COLO829 (cell line): ENCODE measurements around the gene PTRH1.
A peak's percentile ranks its signal among the peaks of the same experiment; 100 is the strongest.
"Not testable (repeated sequence)": the region's sequence is repeated elsewhere in the genome, so short reads cannot be mapped to it uniquely, and the experiment has no call there.

ENCODE experiments used
- DNase-seq: peaks from one replicate; pipeline ENCODE4 v3.0.0; 2012; ENCODE audit warnings: low spot score

PTRH1 gene, protein sequence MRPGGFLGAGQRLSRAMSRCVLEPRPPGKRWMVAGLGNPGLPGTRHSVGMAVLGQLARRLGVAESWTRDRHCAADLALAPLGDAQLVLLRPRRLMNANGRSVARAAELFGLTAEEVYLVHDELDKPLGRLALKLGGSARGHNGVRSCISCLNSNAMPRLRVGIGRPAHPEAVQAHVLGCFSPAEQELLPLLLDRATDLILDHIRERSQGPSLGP

DNA sequence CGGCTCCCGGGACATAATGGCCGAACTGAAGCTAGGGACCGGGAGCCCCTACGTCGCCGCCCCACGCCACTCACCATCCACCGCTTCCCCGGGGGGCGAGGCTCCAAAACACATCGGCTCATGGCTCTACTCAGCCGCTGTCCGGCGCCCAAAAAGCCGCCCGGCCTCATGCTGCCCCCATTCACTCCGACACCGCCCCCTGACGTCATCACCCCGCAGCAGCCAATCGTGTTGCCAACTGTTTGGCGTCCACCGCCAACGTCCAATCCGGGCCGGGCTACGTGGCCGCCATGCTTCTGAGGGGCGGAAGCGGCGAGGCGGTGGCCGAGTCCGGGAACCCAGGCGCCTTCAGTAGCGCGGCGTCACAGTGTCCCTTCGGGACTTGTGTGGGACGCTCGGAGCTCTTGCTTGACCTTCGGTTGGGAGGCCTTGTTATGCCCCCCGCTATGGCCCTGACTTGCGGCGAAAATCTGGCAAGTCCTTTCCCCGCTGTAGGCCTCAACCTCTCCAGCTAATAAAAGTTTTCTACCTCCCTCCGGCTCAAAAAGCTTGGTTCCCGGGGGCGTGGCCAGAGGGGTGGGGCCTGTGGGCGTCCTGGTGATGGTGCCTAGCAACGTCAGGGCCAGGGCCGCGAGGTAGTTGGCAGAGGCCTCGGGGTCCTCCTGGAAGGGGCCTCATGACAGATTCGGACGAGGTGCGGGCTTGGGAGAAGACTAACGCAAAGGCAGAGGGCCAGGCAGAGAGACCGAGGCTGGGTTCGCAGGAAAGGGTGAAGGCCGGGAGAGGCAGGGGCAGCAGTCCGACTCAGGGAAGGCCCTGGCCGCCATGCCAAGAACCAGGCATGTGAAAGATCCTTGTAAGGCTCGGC lies at the start of gene PTRH1, which contains the start of gene TTC16:
Gene PTRH1, minus strand, starts transcription at position 194 of the 868 bp plus-strand sequence. Its CDS starts 24 bp downstream, at position 170.
Gene TTC16, plus strand, starts transcription at position 610 of the 868 bp plus-strand sequence. Its CDS starts 67 bp downstream, at position 677.
- DNase-seq, result peak; percentile 99

GRCh38 chr9:127763918-127764384 lies 48.5 kb upstream of the PTRH1 start:
- peak; percentile 60 for DNase-seq

DNA sequence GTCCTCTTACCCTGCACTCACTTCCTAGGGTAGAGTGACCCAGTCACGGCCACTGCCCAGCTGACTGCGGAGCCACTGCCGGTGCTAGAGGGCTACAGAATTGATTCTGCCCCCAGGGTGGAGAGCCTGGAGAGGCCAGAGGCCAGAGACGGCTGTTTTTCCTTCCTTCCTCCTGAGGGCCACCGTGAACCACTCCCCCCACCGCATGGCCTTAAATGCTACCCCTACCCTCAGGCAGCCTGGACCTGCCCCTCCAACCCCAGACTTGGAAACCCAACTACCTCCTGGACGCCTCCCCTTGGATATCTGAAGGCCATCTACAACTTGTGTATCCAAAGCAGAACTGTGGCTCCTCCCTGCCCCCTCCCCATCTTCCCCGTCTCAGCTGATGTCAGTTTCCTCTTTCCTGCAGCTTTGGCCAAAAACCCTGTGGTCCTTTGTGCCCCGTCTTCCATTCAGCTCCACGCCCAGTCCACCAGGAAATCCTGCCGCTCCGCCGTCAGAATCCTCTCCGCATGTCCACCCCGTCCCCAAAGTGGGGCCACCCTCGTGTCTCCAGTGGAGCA lies 46.7 kb upstream of the PTRH1 start:
- no peak for DNase-seq

DNA sequence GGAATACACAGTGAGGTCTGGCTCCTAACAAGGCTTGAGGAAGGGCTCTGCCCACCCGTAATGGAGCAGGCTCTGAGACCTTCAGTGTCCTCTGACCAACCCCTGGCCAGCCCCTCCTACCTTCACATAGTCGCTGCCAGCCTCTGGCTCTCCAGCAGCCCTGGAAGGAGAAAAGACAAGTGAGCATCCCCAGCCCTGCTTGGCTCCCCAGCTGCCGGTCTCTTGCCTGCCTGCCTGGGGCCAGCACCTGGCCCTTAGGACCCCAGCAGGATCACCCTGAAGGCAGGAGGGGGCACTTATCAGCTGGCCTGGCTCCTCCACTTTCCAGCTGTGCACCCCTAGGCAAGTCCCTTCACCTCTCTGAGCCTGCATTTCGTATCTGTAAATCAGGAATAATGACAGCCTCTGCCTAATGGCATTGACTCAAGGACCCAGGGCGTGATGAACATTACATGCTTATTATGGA lies 46.1 kb upstream of the PTRH1 start:
- no peak for DNase-seq

GRCh38 chr9:127761061-127761460 lies 45.6 kb upstream of the PTRH1 start:
- no peak for DNase-seq

GRCh38 chr9:127758843-127759242 lies 43.4 kb upstream of the PTRH1 start:
- DNase-seq, result no peak

- not testable (repeated sequence) for DNase-seq
Observed at GRCh38 chr9:127756776-127757175, 41.3 kb upstream of the PTRH1 start.

DNA sequence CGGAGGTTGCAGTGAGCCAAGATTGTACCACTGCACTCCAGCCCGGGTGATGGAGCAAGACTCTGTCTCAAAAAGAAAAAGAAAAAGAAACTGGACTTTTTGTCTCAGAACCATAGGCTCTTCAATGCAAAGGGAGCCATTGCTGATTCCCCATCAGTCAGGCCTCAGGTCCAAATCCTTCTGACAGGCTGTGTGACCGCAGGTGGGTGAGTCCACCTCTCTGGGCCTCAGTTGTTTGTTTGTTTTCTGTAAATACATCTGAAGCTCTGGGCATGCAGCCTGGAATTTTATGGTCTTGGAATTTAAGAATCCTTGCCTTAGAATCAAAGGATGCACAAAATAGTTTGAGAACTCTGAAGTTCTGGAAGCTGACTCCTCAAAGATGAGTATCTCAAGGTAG lies 40.8 kb upstream of the PTRH1 start:
- no peak for DNase-seq

DNA sequence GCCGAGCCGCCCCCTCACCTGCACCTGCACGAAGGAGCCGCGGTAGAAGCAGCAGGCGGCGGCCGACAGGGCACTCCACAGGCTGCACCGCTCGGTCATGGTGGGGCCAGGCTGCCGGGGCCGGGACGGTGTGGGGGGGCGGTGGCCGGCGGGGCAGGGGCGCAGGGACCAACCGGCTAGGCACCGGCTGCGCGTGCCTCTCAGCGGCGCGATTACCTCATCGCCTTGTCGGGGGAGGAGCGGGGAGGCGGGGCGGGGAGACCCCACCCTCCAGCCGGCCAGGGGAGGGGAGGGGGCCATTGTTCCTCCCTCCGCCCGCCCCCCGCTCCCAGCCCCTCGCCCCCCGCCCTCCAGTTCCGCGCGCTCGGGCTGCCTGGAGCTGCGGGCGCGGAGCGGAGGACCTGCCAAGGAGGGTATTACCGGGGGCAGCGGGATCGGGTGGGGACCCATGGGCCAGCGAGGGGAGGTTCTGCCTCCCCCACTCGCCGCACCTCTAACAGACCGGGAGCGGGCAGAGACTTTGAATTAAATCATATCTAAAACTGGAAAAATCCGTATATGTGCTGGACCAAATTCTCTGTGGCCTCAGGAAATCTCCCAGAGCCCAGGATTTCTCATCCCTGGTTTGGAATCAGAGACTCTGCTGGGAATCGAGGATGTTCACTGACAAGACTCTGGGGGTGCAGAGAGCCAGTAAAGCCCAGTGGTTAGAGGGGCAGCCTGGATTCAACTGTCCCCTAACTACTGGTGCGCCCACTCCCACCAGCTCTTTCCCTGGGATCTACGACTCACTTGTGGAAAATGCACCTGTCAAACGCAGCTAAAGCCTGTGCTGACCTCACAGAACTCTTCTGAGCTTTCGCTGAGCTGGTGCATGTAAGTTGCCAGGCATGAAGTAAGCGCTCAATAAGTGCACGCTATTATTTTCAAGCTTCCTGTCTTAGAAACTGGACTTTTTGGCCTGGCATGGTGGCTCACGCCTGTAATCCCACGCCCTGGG lies 39.9 kb upstream of the PTRH1 start:
- no peak for DNase-seq

- DNase-seq, result no peak
Observed at GRCh38 chr9:127754099-127755060, 38.9 kb upstream of the PTRH1 start.

GRCh38 chr9:127753622-127754021 lies 38.2 kb upstream of the PTRH1 start:
- no peak for DNase-seq

DNA sequence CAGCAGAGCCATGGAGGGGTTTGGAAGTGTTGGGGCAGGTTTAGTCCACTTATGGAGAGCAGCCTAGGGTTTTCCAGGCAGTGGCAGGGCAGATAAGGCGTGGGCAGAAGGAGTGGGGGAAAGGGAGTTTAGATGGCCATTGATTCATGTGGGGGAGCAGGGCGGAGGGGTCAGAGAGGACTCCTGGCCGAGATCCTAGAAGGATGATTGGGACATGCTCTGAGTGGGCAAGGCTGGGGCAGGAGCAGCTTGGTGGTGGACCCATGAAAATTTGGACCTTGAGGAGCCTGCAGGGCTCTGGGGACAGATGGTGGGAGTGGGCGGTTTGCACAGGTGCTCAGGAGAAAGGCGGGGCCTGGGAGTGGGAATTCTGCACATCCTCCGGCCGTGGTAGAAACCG lies 37.7 kb upstream of the PTRH1 start:
- DNase-seq, result no peak

DNA sequence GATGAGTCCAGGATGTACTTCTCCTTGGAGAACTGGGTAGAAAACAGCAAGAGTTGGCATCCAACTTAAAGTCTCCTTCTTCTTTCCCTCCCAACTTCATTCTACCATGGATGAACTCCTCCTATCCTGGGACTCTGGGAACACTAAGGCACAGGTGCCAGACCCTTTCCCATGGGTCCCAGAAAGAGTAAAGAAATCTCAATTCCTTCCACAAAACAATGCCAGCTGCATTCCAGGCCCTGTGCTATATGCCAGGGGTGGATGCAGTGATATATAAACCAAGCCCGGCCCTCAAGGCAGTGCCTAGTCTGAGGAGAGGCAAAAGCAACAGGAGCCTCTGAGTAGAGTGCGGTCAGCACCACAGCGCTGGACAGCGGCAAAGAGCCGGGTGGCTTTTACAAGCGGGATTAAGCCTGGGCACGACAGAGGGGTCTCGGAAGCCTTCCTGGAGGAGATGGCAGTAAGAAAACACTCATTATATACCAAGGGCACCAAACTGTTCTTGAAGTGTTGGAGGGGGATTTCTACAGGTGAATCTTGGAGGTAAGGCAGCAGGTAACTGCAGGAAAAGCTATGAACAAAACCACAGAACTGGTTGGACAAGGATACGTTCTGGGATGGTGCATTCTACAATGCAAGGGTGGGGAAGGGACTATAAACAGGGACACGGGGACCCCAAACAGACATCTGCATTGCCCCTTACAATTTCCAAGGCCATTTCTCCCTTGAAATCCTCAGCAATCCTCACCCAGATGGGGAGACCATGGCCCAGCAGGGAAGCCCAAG lies 36.0 kb upstream of the PTRH1 start:
- DNase-seq, result no peak

GRCh38 chr9:127749090-127749787 lies 33.8 kb upstream of the PTRH1 start:
- no peak for DNase-seq

DNA sequence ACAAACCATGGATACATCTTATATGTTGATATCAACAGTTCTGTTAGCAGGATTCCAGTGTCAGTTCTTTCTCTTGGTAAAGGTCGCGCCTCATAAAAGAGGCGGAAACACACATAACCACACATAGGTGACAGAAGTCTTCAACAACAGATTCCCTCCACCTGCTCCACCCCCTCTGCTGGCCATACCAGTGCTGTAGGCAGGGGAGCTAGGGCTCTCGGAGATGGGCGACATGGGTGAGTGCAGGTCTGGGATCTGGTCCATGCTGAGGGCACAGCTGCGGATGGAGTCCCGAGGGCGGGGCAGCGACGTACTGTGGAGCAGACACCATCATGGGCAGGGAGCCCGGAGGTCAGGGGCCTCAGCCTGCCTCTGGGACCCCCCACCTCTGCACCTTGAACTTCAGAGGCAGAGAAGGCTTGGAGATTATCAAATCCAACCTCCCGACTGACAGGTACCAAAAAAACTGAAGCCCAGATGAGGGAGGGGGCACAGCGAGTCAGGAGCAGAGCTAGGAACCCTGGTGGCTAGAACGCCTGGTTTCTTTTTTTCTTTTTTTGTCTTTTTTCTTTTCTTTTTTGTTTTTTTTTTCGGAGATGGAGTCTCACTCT lies 31.6 kb upstream of the PTRH1 start:
- no peak for DNase-seq

- no peak for DNase-seq
Observed at GRCh38 chr9:127744398-127745110, 29.1 kb upstream of the PTRH1 start.

DNA sequence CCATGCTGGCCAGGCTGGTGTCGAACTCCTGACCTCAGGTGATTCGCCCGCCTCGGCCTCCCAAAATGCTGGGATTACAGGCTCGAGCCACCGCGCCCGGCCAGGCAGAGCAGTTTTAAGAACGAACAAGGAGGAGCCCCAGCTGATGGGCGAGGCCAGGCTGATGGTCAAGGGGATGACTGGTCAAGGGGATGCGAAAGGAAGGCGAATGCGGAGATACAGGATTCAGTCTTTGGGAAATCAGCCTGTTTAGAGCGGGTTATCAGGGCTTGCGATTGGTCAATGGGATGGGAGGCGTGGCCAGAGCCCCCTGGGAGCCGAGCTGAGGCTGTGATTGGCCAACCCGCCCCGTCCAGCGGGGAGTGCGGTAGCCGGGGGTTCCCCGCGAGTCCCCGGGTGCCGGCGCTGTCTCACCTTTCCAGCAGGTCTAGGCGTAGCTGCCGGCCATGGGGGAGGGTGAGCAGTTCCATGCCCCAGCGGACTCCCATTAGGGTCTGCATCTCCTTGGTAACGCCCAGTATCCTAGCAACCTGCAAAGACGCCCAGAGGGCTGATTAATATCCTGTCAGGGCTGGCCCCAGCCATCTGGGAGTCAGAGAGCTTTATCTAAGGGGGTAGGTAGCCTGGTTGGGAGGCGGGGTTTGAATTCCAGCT lies 27.1 kb upstream of the PTRH1 start:
- peak; percentile 89 for DNase-seq
